Left lung (tissue), 10 donors: ENCODE data around the gene LRFN4. TPM values are rescaled to one million over a fixed set of nuclear protein-coding genes. Genes with fewer than 3 reads are reported as not detected.
A peak's percentile ranks its signal among the peaks of the same experiment; 100 is the strongest.

Experiments
- ATAC-seq: fragments of 200-7000 bp; cut with Tn5 transposase; one replicate; pipeline ENCODE4 v1.9.1; 2020; ENCODE audit warnings: moderate library complexity
- DNase-seq, 4 donors: peaks; one replicate each; pipeline ENCODE4 v3.0.0-alpha.2; 2013 to 2020
- H3K27ac ChIP-seq, 2 donors: fragments of 200-600 bp; sonication (generic) in 1 of 2; one replicate each; pipeline versions ENCODE4 v1.5.0 to v1.8.0; 2020 to 2021
- H3K27me3 ChIP-seq, 2 donors: fragments of 200-600 bp; sonication (generic) in 1 of 2; one replicate each; pipeline versions ENCODE4 v1.5.0 to v1.8.0; 2020 to 2021
- H3K36me3 ChIP-seq, 2 donors: fragments of 200-600 bp; sonication (generic) in 1 of 2; one replicate each; pipeline versions ENCODE4 v1.5.0 to v1.8.0; 2020 to 2021
- H3K4me1 ChIP-seq, 2 donors: fragments of 200-600 bp; one replicate each; pipeline ENCODE4 v1.8.0; 2021
- H3K4me3 ChIP-seq, 2 donors: fragments of 200-600 bp; sonication (generic) in 1 of 2; one replicate each; pipeline versions ENCODE4 v1.5.0 to v1.8.0; 2020 to 2021; ENCODE audit warnings: mild to moderate bottlenecking in 1 of 2
- H3K9me3 ChIP-seq, 2 donors: fragments of 200-600 bp; sonication (generic) in 1 of 2; one replicate each; pipeline versions ENCODE4 v1.5.0 to v1.8.0; 2020 to 2021
- intact Hi-C, 2 donors: fragments of 100-400 bp; cut with DNase I; formaldehyde crosslinking; loops; one replicate each; pipeline versions ENCODE4 v1.11.2 to v1.14.2; 2022
- polyA plus RNA-seq, 6 donors: library from polyadenylated mRNA; unstranded; fragments of 120-200 nt; gene quantifications; one replicate each; pipeline ENCODE4 v1.2.1, GENCODE V29; 2013; ENCODE audit not compliant: insufficient read length in 6 of 6
- total RNA-seq, 2 donors: library from RNA; stranded (reverse); fragmentation: NEBNext Ultra II Directional; extraction: Animal tissue kit (Norgen Biotek cat#: 25700); gene quantifications; one replicate each; pipeline ENCODE4 v1.2.1, GENCODE V29; 2021
- TF ChIP-seq, protein P1 (sequence below), 2 donors: fragments of 200-600 bp; sonication (generic) in 1 of 2; IDR thresholded peaks; one replicate each; pipeline versions ENCODE4 v1.5.0 to v1.8.0; 2021; ENCODE audit warnings: antibody characterized with exemption in 2 of 2
- donor health status: DM: no; HTN: yes; CAD: no.
- donor health status: DM: no; HTN: no; CAD: no.

Gene LRFN4
- total and polyA plus RNA-seq, 8 donors = 6.1 to 21.1 (median 11.9) TPM

GRCh38 chr11:66884443-66884842 lies 27.6 kb downstream of the LRFN4 start:
- DNase-seq (no peak), ATAC-seq (no peak)
- Histone ChIP-seq H3K9me3 (no peaks in the 10 kb centered on the region), H3K27ac (no peak overlapping the region), H3K36me3 (no peaks in the 10 kb centered on the region), H3K27me3 (no peaks in the 10 kb centered on the region), H3K4me3 (no peak overlapping the region), H3K4me1 (peaks cover 0 to 8% of the 10 kb centered on the region in 2 donors)
- intact Hi-C loops = no loop called here
- TF ChIP-seq, protein P1, sequence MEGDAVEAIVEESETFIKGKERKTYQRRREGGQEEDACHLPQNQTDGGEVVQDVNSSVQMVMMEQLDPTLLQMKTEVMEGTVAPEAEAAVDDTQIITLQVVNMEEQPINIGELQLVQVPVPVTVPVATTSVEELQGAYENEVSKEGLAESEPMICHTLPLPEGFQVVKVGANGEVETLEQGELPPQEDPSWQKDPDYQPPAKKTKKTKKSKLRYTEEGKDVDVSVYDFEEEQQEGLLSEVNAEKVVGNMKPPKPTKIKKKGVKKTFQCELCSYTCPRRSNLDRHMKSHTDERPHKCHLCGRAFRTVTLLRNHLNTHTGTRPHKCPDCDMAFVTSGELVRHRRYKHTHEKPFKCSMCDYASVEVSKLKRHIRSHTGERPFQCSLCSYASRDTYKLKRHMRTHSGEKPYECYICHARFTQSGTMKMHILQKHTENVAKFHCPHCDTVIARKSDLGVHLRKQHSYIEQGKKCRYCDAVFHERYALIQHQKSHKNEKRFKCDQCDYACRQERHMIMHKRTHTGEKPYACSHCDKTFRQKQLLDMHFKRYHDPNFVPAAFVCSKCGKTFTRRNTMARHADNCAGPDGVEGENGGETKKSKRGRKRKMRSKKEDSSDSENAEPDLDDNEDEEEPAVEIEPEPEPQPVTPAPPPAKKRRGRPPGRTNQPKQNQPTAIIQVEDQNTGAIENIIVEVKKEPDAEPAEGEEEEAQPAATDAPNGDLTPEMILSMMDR (IDR thresholded peaks at IDR 0.05) = no peak

GRCh38 chr11:66885469-66885868 lies 28.6 kb downstream of the LRFN4 start:
- no peaks in the 10 kb centered on the region for H3K36me3 ChIP-seq
- no peak overlapping the region for H3K4me3 ChIP-seq
- no peaks in the 10 kb centered on the region for H3K27me3 ChIP-seq
- ATAC-seq (no peak), DNase-seq (no peak)
- H3K27ac ChIP-seq = no peak overlapping the region
- peaks cover 0 to 6% of the 10 kb centered on the region in 2 donors for H3K4me1 ChIP-seq
- H3K9me3 ChIP-seq = no peaks in the 10 kb centered on the region
- TF ChIP-seq, protein P1 (IDR thresholded peaks at IDR 0.05) = no peak
- intact Hi-C loops = no loop called here

GRCh38 chr11:66885950-66886440 lies 29.1 kb downstream of the LRFN4 start:
- Histone ChIP-seq H3K27me3 (no peaks in the 10 kb centered on the region), H3K9me3 (no peaks in the 10 kb centered on the region), H3K4me3 (no peak overlapping the region), H3K4me1 (peaks cover 0 to under 1% of the 10 kb centered on the region in 2 donors), H3K36me3 (no peaks in the 10 kb centered on the region), H3K27ac (no peak overlapping the region)
- DNase-seq (no peak), ATAC-seq (no peak)
- TF ChIP-seq, protein P1 (IDR thresholded peaks at IDR 0.05) = no peak
- intact Hi-C loops = no loop called here

DNA sequence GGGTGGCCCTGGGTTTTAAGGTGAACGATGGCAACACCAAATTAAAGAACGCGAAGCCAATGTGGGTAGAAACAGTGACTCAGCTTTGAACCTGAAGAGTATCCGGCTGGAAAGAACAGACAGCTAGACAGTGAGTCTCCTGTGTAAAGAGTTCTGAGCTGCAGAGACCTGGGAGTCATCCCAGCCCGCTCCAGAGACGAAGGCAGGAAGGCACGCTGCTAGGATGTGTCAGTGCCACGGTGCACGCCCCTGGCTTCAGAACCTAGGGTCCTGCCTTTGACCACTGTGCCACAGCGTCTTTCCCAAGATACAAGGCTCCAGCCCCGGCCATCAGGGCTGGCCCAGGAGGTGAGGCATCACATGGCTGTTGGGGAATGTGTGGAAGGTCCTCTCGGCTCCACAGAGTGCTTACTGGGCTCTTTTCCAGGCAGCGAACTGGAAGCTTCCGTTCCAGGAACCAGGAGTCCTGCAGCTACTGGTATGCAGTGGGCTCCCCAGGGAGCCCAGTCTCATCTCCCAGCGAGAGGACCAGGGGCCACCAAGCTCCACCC lies 29.9 kb downstream of the LRFN4 start:
- DNase-seq (no peak), ATAC-seq (peak; percentile 21)
- Histone ChIP-seq H3K27me3 (no peaks in the 10 kb centered on the region), H3K9me3 (no peaks in the 10 kb centered on the region), H3K27ac (no peak overlapping the region), H3K4me3 (no peak overlapping the region), H3K4me1 (no peaks in the 10 kb centered on the region), H3K36me3 (no peaks in the 10 kb centered on the region)
- intact Hi-C loops = no loop called here
- TF ChIP-seq, protein P1 (IDR thresholded peaks at IDR 0.05) = no peak

DNA sequence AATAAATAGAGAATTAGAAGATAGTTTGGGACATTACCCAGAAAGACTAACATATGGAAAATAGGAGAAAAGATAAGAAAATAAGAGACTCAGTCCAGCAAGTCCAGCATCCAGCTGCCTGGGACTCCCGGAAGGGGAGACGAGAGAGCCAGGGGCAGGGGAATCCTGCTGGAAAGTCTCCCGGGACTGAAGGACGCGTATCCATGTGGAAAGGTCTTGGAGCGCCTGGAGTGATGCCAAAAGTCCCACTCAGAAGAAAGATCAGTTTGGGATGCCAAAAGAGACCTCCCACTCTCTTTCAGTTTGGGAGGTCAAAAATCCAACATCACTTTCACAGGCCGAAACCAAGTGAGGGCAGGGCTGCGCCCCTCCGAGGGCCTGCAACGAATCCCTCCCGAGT lies 30.7 kb downstream of the LRFN4 start:
- Histone ChIP-seq H3K4me3 (no peak overlapping the region), H3K27ac (no peak overlapping the region), H3K9me3 (no peaks in the 10 kb centered on the region), H3K27me3 (no peaks in the 10 kb centered on the region), H3K4me1 (no peaks in the 10 kb centered on the region), H3K36me3 (no peaks in the 10 kb centered on the region)
- intact Hi-C loops = no loop called here
- DNase-seq (peak in 2 of 4 donors; percentile 71 to 86), ATAC-seq (no peak)
- TF ChIP-seq, protein P1 (IDR thresholded peaks at IDR 0.05) = no peak
